K562 (cell line): ENCODE measurements around the gene MYCBP. TPM values are rescaled to one million over a fixed set of nuclear protein-coding genes. Genes with fewer than 3 reads are reported as not detected.

Experiments
- BRF2 ChIP-seq: IDR thresholded peaks from 3 replicates; pipeline ENCODE4 v1.6.1; 2011; ENCODE audit warnings: borderline replicate concordance, mild to moderate bottlenecking; ENCODE audit not compliant: insufficient read length, insufficient read depth
- CREB3 ChIP-seq: fragments of 450-650 bp; conservative IDR thresholded peaks from 2 replicates; pipeline ENCODE4 v1.6.1; 2016; ENCODE audit warnings: missing genetic modification characterization, low read depth, mild to moderate bottlenecking, missing compliant biosample characterization, moderate library complexity
- ELF2 ChIP-seq: fragments of 250-450 bp; sonication (Bioruptor Pico); IDR thresholded peaks from 2 replicates; pipeline ENCODE4 v1.5.0; 2021; ENCODE audit warnings: mild to moderate bottlenecking
- HNRNPL ChIP-seq: fragments of 200-400 bp; formaldehyde crosslinking; IDR thresholded peaks from 2 replicates; pipeline ENCODE4 v1.6.1; 2017; ENCODE audit warnings: low read depth, mild to moderate bottlenecking, low read length
- HNRNPLL ChIP-seq: fragments of 200-400 bp; formaldehyde crosslinking; IDR thresholded peaks from 2 replicates; pipeline ENCODE4 v1.6.1; 2017; ENCODE audit warnings: low read length, low read depth, mild to moderate bottlenecking; ENCODE audit not compliant: poor library complexity, severe bottlenecking
- ILF3 ChIP-seq: fragments of 450-650 bp; IDR thresholded peaks from 2 replicates; pipeline ENCODE4 v1.6.1; 2018; ENCODE audit warnings: antibody characterized with exemption, mild to moderate bottlenecking, moderate library complexity, borderline replicate concordance
- KLF6 ChIP-seq: fragments of 250-450 bp; sonication (Bioruptor Pico); IDR thresholded peaks from 2 replicates; pipeline ENCODE4 v1.4.0; 2020; ENCODE audit warnings: mild to moderate bottlenecking, moderate library complexity, borderline replicate concordance
- NFATC3 ChIP-seq: fragments of 450-650 bp; IDR thresholded peaks from 2 replicates; pipeline ENCODE4 v1.6.1; 2017; ENCODE audit warnings: mild to moderate bottlenecking
- PTBP1 ChIP-seq: fragments of 200-400 bp; formaldehyde crosslinking; IDR thresholded peaks from 2 replicates; pipeline ENCODE4 v1.6.1; 2017; ENCODE audit warnings: low read depth, low read length
- SETDB1 ChIP-seq: IDR thresholded peaks from one replicate; pipeline ENCODE4 v1.6.1; 2012; ENCODE audit warnings: low read length, control low read depth, inconsistent platforms
- SIN3B ChIP-seq: fragments of 450-650 bp; IDR thresholded peaks from 2 replicates; pipeline ENCODE4 v1.6.1; 2017; ENCODE audit warnings: low read depth, mild to moderate bottlenecking, moderate library complexity
- SIRT6 ChIP-seq: IDR thresholded peaks from one replicate; pipeline ENCODE4 v1.6.1; 2012; ENCODE audit warnings: low read depth, mild to moderate bottlenecking, control low read depth, inconsistent platforms, low read length, moderate library complexity
- SNIP1 ChIP-seq: fragments of 450-650 bp; IDR thresholded peaks from 2 replicates; pipeline ENCODE4 v1.7.1; 2017; ENCODE audit warnings: low read depth, mild to moderate bottlenecking
- SP2 ChIP-seq: IDR thresholded peaks from 2 replicates; pipeline ENCODE4 v1.6.1; 2011; ENCODE audit warnings: mild to moderate bottlenecking, low read depth, low read length, moderate library complexity; ENCODE audit not compliant: poor library complexity, severe bottlenecking; ENCODE audit errors: extremely low read depth
- SREBF2 ChIP-seq: sonication (generic); formaldehyde crosslinking; IDR thresholded peaks from 2 replicates; pipeline ENCODE4 v1.4.0; 2020; ENCODE audit warnings: mild to moderate bottlenecking, missing genetic modification reagents
- ZC3H4 ChIP-seq: sonication (generic); formaldehyde crosslinking; IDR thresholded peaks from 2 replicates; pipeline ENCODE4 v1.9.0; 2021; ENCODE audit warnings: missing genetic modification reagents, borderline replicate concordance
- ZFPM2 ChIP-seq: fragments of 250-450 bp; sonication (Bioruptor Pico); IDR thresholded peaks from 2 replicates; pipeline ENCODE4 v1.5.1; 2022; ENCODE audit warnings: mild to moderate bottlenecking
- ZNF282 ChIP-seq: sonication (generic); formaldehyde crosslinking; IDR thresholded peaks from 2 replicates; pipeline ENCODE4 v1.8.1; 2023; ENCODE audit warnings: missing genetic modification reagents
- ZNF384 ChIP-seq: IDR thresholded peaks from 2 replicates; pipeline ENCODE4 v1.6.1; 2012; ENCODE audit warnings: low read depth, low read length, improper control_type of control experiment
- ZNF592 ChIP-seq: fragments of 450-650 bp; IDR thresholded peaks from 2 replicates; pipeline ENCODE4 v1.6.1; 2017; ENCODE audit warnings: antibody characterized with exemption, mild to moderate bottlenecking
- polyA plus RNA-seq, 8 experiments: library from polyadenylated mRNA; depleted of rRNA in 4 of 8; stranded (reverse) in 5 of 8; unstranded in 3 of 8; fragments of >200 nt; fragmentation: Nextera tagmentation in 2 of 8; fragmentation: Illumina TruSeq in 1 of 8; extraction: Ambion mirVana in 2 of 8; extraction: Trizol in 1 of 8; gene quantifications; 2 replicates each; pipeline versions ENCODE4 v1.2.1 to v1.2.3, GENCODE V29; 2011 to 2014; ENCODE audit warnings: inconsistent platforms in 1 of 8, missing spikeins in 1 of 8
- total RNA-seq, 7 experiments: library from RNA; depleted of rRNA in 6 of 7; stranded (reverse); fragments of >200 nt in 6 of 7; fragmentation: Illumina TruSeq in 2 of 7; extraction: Trizol in 2 of 7; gene quantifications; 2 replicates each; pipeline versions ENCODE4 v1.2.1 to v1.2.3, GENCODE V29; 2011 to 2021; ENCODE audit warnings: low replicate concordance in 1 of 7

Gene MYCBP
- total and polyA plus RNA-seq, 9 of the 15 experiments (the other 6 are each of a cell fraction or from before 2014, with no cell fraction given), result 32.3 to 253 (median 72.9) TPM

DNA sequence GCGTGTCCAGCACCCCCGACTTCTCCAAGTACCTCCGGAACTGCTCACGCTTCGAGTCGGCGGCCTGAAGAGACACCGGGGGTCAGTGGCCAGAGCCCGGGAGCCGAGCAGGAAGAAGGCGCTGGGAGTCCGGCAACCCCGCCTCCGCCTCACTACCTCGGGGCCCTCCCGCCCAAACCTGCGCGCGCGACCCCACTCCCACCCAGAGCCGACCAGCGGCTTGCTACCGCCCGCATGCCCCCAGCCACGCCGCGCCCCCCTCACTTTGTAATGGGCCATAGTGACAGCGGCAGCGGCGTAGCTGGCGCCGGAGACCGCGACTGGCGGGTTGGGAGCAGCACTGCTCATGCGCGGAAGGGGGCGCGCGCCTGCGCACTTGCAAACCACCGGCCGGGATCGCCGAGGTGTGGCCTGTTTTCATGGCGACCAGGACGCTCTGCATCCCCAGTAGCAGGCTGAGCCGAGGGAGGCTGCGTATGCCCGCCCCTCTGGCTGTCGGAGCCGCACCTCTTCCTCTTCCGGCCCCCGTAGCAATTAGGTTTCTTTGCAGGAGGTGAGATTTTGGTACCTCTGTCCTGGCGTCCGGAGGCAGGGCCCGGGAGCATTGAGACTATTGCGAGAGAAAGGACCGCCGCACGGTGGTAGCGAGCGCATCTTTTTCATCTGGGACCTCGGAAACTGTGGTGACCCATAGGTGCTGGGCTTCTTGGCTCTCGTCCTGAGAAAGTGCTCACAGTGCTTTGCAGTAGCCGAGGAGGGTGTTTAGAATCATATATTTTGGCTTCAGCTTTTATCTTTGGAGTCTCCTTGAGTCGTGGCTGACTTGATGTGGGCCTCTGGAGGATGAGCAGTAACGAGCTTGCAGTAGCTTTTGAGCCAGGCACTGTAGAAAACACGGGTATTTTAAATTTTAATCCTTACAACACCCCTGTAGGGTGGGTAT lies at the start of gene MYCBP (continued):
- TF ChIP-seq ZNF592 (no peak), SIRT6 (no peak), ZNF384 (no peak), KLF6 (CRISPR knock-in tag) (no peak), CREB3 (tag) (no peak), SETDB1 (peak; percentile 93), ZFPM2 (CRISPR knock-in tag) (no peak), BRF2 (no peak), NFATC3 (no peak), ILF3 (no peak), SREBF2 (CRISPR knock-in tag) (no peak), PTBP1 (no peak), ZNF282 (CRISPR knock-in tag) (no peak), ELF2 (CRISPR knock-in tag) (no peak), SP2 (peak; percentile 28), HNRNPLL (peak; percentile 99), ZC3H4 (CRISPR knock-in tag) (no peak), HNRNPL (no peak), SIN3B (0 out of 2 replicates have a peak, but pooled peaks have one; percentile 16), SNIP1 (no peak)
